ENCODE data around the gene ADSS1.
"Not testable (repeated sequence)": the region's sequence is repeated elsewhere in the genome, so short reads cannot be mapped to it uniquely, and the experiment has no call there.

DNA sequence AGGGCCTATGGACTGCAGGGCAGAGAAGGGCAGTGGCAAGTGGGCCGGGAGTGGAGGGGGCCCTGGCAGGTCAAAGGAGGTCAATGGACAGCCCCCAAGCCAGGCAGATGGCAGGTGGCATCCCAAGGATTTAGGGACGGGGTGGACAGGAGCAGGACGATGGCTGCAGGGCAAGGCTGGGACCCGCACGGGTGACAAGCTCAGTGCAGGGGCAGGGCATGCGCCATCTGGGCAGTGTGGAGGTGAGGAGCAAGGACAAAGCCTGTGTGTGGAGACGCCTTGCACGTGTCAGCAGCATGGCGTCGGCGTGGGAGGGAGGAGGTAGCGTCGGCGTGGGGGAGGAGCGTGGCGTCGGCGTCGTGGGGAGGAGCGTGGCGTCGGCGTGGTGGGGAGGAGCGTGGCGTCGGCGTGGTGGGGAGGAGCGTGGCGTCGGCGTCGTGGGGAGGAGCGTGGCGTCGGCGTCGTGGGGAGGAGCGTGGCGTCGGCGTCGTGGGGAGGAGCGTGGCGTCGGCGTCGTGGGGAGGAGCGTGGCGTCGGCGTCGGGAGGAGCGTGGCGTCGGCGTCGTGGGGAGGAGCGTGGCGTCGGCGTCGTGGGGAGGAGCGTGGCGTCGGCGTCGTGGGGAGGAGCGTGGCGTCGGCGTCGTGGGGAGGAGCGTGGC, 5.3 kb downstream of the ADSS1 start:
- not testable (repeated sequence) for TF ChIP-seq POLR2A, CTCF (IDR thresholded peaks at IDR 0.05)

Measured in Peyer's patch (tissue), 4 donors.